ENCODE data around the gene G6PC1. TPM values are rescaled to one million over a fixed set of nuclear protein-coding genes. Genes with fewer than 3 reads are reported as not detected.
"Not testable (repeated sequence)": the region's sequence is repeated elsewhere in the genome, so short reads cannot be mapped to it uniquely, and the experiment has no call there.

G6PC1 gene
- total RNA-seq, 2 experiments from 2014 or later = not detected

- no peaks in the 10 kb centered on the region for H3K36me3 Mint-ChIP-seq (ENCODE audit: low read depth)
- ChIA-PET POLR2A (no interaction called here), CTCF (no interaction called here)
- DNase-seq (no peak), ATAC-seq (no peak)
- H3K9me3 Mint-ChIP-seq = no peaks in the 10 kb centered on the region
- H3K27me3 Mint-ChIP-seq = peaks cover 5% of the 10 kb centered on the region
- intact Hi-C loops (cut with micrococcal nuclease) = no loop called here
- H3K4me1 Mint-ChIP-seq (ENCODE audit: low read depth) = no peaks in the 10 kb centered on the region
- no peak overlapping the region for H3K27ac Mint-ChIP-seq
- H3K4me3 Mint-ChIP-seq = no peak overlapping the region
- TF ChIP-seq, protein P1, sequence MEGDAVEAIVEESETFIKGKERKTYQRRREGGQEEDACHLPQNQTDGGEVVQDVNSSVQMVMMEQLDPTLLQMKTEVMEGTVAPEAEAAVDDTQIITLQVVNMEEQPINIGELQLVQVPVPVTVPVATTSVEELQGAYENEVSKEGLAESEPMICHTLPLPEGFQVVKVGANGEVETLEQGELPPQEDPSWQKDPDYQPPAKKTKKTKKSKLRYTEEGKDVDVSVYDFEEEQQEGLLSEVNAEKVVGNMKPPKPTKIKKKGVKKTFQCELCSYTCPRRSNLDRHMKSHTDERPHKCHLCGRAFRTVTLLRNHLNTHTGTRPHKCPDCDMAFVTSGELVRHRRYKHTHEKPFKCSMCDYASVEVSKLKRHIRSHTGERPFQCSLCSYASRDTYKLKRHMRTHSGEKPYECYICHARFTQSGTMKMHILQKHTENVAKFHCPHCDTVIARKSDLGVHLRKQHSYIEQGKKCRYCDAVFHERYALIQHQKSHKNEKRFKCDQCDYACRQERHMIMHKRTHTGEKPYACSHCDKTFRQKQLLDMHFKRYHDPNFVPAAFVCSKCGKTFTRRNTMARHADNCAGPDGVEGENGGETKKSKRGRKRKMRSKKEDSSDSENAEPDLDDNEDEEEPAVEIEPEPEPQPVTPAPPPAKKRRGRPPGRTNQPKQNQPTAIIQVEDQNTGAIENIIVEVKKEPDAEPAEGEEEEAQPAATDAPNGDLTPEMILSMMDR (IDR thresholded peaks at IDR 0.05) = no peak
Observed at GRCh38 chr17:42882166-42882565, 18.4 kb upstream of the G6PC1 start.

- intact Hi-C loops (cut with micrococcal nuclease) = no loop called here
- H3K27ac Mint-ChIP-seq = no peak overlapping the region
- no peak for DNase-seq
- ChIA-PET POLR2A (no interaction called here), CTCF (no interaction called here)
- no peaks in the 10 kb centered on the region for H3K4me1 Mint-ChIP-seq (ENCODE audit: low read depth)
- H3K9me3 Mint-ChIP-seq = no peaks in the 10 kb centered on the region
- TF ChIP-seq, protein P1 (IDR thresholded peaks at IDR 0.05) = no peak
- ATAC-seq = no peak
- H3K4me3 Mint-ChIP-seq = no peak overlapping the region
- H3K36me3 Mint-ChIP-seq (ENCODE audit: low read depth) = no peaks in the 10 kb centered on the region
- peaks cover 3% of the 10 kb centered on the region for H3K27me3 Mint-ChIP-seq
Observed at GRCh38 chr17:42883802-42884558, 16.6 kb upstream of the G6PC1 start.

DNA sequence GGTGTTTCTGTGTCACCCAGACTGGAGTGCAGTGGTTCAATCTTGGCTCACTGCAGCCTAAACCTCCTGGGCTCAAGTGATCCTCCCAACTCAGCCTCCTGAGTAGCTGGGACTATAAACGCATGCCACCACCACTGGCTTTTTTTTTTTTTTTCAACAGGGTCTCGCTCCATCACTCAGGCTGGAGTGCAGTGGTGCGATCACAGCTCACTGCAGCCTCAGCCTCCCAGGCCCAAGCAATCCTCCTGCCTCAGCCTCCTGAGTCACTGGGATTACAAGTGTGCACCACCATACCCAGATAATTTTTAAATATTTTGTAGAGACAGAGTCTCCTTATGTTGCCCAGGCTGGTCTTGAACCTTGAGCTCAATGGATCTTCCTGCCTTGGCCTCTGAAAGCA lies 14.8 kb upstream of the G6PC1 start:
- H3K36me3 Mint-ChIP-seq (ENCODE audit: low read depth); H3K4me3 Mint-ChIP-seq; DNase-seq; ATAC-seq; H3K27ac Mint-ChIP-seq; H3K27me3 Mint-ChIP-seq; intact Hi-C loops (cut with micrococcal nuclease); CTCF ChIA-PET; POLR2A ChIA-PET; H3K4me1 Mint-ChIP-seq (ENCODE audit: low read depth); H3K9me3 Mint-ChIP-seq: not testable (repeated sequence)

GRCh38 chr17:42886283-42887176 lies 14.1 kb upstream of the G6PC1 start:
- intact Hi-C loops (cut with micrococcal nuclease) = no loop called here
- Mint-ChIP-seq H3K27me3 (no peaks in the 10 kb centered on the region), H3K4me3 (no peak overlapping the region), H3K36me3 (ENCODE audit: low read depth) (no peaks in the 10 kb centered on the region), H3K27ac (no peak overlapping the region), H3K4me1 (ENCODE audit: low read depth) (no peaks in the 10 kb centered on the region), H3K9me3 (no peaks in the 10 kb centered on the region)
- ChIA-PET POLR2A (no interaction called here), CTCF (no interaction called here)
- no peak for DNase-seq
- TF ChIP-seq, protein P1 (IDR thresholded peaks at IDR 0.05) = no peak
- ATAC-seq = no peak

- Mint-ChIP-seq H3K9me3 (no peaks in the 10 kb centered on the region), H3K4me3 (no peak overlapping the region), H3K36me3 (ENCODE audit: low read depth) (no peaks in the 10 kb centered on the region), H3K27me3 (peaks cover 10% of the 10 kb centered on the region), H3K27ac (no peak overlapping the region), H3K4me1 (ENCODE audit: low read depth) (no peaks in the 10 kb centered on the region)
- no peak for ATAC-seq
- ChIA-PET POLR2A (interaction anchor here (0.8 kb wide), 1 partner anchor 44 kb away, joined by 3 read pairs; no protein-coding TSS in a partner anchor), CTCF (no interaction called here)
- no peak for DNase-seq
- intact Hi-C loops (cut with micrococcal nuclease) = no loop called here
- TF ChIP-seq, protein P1 (IDR thresholded peaks at IDR 0.05) = no peak
Observed at GRCh38 chr17:42889809-42890208, 10.8 kb upstream of the G6PC1 start.

Data from activated CD8-positive, alpha-beta T cell treated with anti-CD3 and anti-CD28 coated beads for 36 hours (primary cell).